A673 (cell line): ENCODE measurements around the gene KCNQ1OT1. TPM values are rescaled to one million over a fixed set of nuclear protein-coding genes. Genes with fewer than 3 reads are reported as not detected.

Experiments used
- BruUV-seq: library from RNA; stranded (reverse); fragments of 400-500 nt; replicated peaks from 2 replicates; lab custom pipeline; 2021; lab: Mats Ljungman, UMichigan
- CTCF ChIA-PET: fragments of 300-600 bp; sonication (Branson Sonifier 250); formaldehyde crosslinking; loops from one replicate; lab custom pipeline; 2022; ENCODE audit warnings: antibody characterized with exemption; lab: Charles Lee
- POLR2A ChIA-PET: fragments of 300-600 bp; sonication (Branson Sonifier 250); formaldehyde crosslinking; loops from one replicate; lab custom pipeline; 2022; ENCODE audit warnings: antibody characterized with exemption; ENCODE audit not compliant: low non-redundant PET; lab: Charles Lee
- DNase-seq: peaks from one replicate; pipeline ENCODE4 v3.0.0-alpha.2; 2015; ENCODE audit warnings: low spot score
- H3K27ac ChIP-seq: fragments of 200-600 bp; sonication (generic); 2 replicates; pipeline ENCODE4 v1.5.1; 2016; ENCODE audit warnings: mixed run types, low read depth, mild to moderate bottlenecking, mixed read lengths, antibody characterized with exemption, low read length; ENCODE audit not compliant: poor library complexity, severe bottlenecking
- H3K27me3 ChIP-seq: fragments of 200-600 bp; sonication (generic); replicated peaks from 2 replicates; pipeline ENCODE4 v1.6.1; 2017; ENCODE audit warnings: mixed run types, low read depth, mild to moderate bottlenecking, mixed read lengths, antibody characterized with exemption, low read length; ENCODE audit not compliant: insufficient read depth, poor library complexity
- H3K36me3 ChIP-seq: fragments of 200-600 bp; sonication (generic); 2 replicates; pipeline ENCODE4 v1.6.1; 2016; ENCODE audit warnings: mixed run types, mild to moderate bottlenecking, mixed read lengths, antibody characterized with exemption, low read length; ENCODE audit not compliant: insufficient read depth, poor library complexity, severe bottlenecking
- H3K4me1 ChIP-seq: fragments of 200-600 bp; sonication (generic); 2 replicates; pipeline ENCODE4 v1.6.1; 2017; ENCODE audit warnings: mixed run types, mild to moderate bottlenecking, mixed read lengths, antibody characterized with exemption, low read length; ENCODE audit not compliant: insufficient read depth, poor library complexity, severe bottlenecking
- H3K4me3 ChIP-seq: fragments of 200-600 bp; sonication (generic); 2 replicates; pipeline ENCODE4 v1.5.1; 2016; ENCODE audit warnings: low read depth, mixed run types, mild to moderate bottlenecking, mixed read lengths, low read length; ENCODE audit not compliant: poor library complexity, severe bottlenecking
- H3K9me3 ChIP-seq: fragments of 200-600 bp; sonication (generic); 2 replicates; pipeline ENCODE4 v1.6.1; 2016; ENCODE audit warnings: mixed run types, low read depth, mild to moderate bottlenecking, mixed read lengths, antibody characterized with exemption, low read length; ENCODE audit not compliant: poor library complexity, severe bottlenecking
- CTCF ChIP-seq: fragments of 300-800, 200-600 bp; sonication (generic); conservative IDR thresholded peaks from 2 replicates; pipeline ENCODE4 v1.5.1; 2017; ENCODE audit warnings: low read depth, mild to moderate bottlenecking, antibody characterized with exemption, low read length, moderate library complexity, mixed read lengths
- EZH2 ChIP-seq: fragments of 200-600 bp; sonication (generic); IDR thresholded peaks from 2 replicates; pipeline ENCODE4 v1.6.1; 2017; ENCODE audit warnings: borderline replicate concordance, low read depth, mild to moderate bottlenecking, mixed read lengths, antibody characterized with exemption, low read length; ENCODE audit not compliant: poor library complexity, severe bottlenecking
- intact Hi-C: fragments of 100-400 bp; cut with micrococcal nuclease; formaldehyde crosslinking; loops from one replicate; pipeline ENCODE4 v1.10.0; 2022; ENCODE audit not compliant: unreplicated experiment
- total RNA-seq: library from RNA; stranded (reverse); gene quantifications from 2 replicates; pipeline ENCODE4 v1.2.3, GENCODE V29; 2021

The KCNQ1OT1 gene
- total RNA-seq, 1 experiment from 2014 or later: 4.0 TPM

GRCh38 chr11:2570841-2571597 lies 128.8 kb downstream of the KCNQ1OT1 start:
- intact Hi-C loops: no loop called here
- TF ChIP-seq CTCF (no peak), EZH2 (no peak)
- ChIA-PET CTCF (no interaction called here), POLR2A (no interaction called here)
- H3K36me3 ChIP-seq: no peaks in the 10 kb centered on the region
- H3K4me1 ChIP-seq: no peaks in the 10 kb centered on the region
- H3K27me3 ChIP-seq: no peaks in the 10 kb centered on the region
- no peak for DNase-seq
- no peaks in the 10 kb centered on the region for H3K9me3 ChIP-seq
- no peak overlapping the region for H3K27ac ChIP-seq
- no peak overlapping the region for H3K4me3 ChIP-seq
- BruUV-seq: no TSS peak

- Histone ChIP-seq H3K4me1 (no peaks in the 10 kb centered on the region), H3K36me3 (no peaks in the 10 kb centered on the region), H3K4me3 (no peak overlapping the region), H3K27me3 (no peaks in the 10 kb centered on the region), H3K27ac (no peak overlapping the region), H3K9me3 (no peaks in the 10 kb centered on the region)
- ChIA-PET POLR2A (no interaction called here), CTCF (no interaction called here)
- no TSS peak for BruUV-seq
- intact Hi-C loops: no loop called here
- TF ChIP-seq EZH2: no peak
- no peak for TF ChIP-seq CTCF
- DNase-seq: no peak
Measured at GRCh38 chr11:2570211-2570811, 129.5 kb downstream of the KCNQ1OT1 start.

- no peak overlapping the region for H3K27ac ChIP-seq
- TF ChIP-seq EZH2: no peak
- TF ChIP-seq CTCF: no peak
- H3K27me3 ChIP-seq: no peaks in the 10 kb centered on the region
- no peak overlapping the region for H3K4me3 ChIP-seq
- no TSS peak for BruUV-seq
- ChIA-PET POLR2A (no interaction called here), CTCF (no interaction called here)
- no peaks in the 10 kb centered on the region for H3K4me1 ChIP-seq
- no peaks in the 10 kb centered on the region for H3K9me3 ChIP-seq
- H3K36me3 ChIP-seq: no peaks in the 10 kb centered on the region
- DNase-seq: no peak
- intact Hi-C loops: no loop called here
Measured at GRCh38 chr11:2569731-2570210, 130.0 kb downstream of the KCNQ1OT1 start.
